GM12801 (cell line): ENCODE measurements around the gene L3MBTL4.

Experiments
- TF ChIP-seq, protein P1 (sequence below): IDR thresholded peaks from one replicate; pipeline ENCODE4 v1.5.1; 2011; ENCODE audit warnings: control low read depth; ENCODE audit not compliant: insufficient read length; ENCODE audit errors: extremely low read depth

L3MBTL4 gene

DNA sequence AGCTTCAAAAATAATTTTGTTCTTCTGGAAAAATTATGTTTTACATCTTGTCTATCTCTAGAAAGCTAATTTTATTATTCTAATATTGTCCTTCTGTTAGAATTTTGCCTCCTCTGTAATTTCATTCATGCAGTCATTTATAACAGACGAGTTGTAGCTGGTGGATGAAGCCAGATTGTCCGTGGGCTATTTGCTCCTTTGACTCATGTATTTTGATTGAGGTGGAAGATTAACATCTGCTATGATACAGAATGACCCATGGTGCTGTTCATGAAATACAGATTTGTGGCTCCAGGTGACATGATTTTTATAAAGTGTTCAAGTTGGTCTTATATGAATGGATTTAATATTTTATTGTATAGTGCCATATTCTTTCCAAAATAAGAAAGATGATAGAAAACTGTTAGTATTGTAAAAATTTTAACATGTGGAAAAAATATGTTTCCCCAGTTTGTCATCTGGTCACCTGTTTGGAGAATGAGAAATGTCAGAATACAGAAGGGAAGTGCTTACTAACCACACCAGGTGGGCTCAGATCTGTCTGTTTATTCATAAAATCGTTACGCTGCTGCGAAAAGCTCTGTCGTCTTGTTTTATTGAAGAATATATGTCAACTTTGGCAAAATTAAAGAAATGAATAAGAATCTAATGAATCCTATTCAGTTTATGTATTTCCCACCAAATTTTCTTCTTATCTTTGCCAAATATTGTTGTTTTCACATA is 20.4 kb upstream of the L3MBTL4 start:
- TF ChIP-seq, protein P1, sequence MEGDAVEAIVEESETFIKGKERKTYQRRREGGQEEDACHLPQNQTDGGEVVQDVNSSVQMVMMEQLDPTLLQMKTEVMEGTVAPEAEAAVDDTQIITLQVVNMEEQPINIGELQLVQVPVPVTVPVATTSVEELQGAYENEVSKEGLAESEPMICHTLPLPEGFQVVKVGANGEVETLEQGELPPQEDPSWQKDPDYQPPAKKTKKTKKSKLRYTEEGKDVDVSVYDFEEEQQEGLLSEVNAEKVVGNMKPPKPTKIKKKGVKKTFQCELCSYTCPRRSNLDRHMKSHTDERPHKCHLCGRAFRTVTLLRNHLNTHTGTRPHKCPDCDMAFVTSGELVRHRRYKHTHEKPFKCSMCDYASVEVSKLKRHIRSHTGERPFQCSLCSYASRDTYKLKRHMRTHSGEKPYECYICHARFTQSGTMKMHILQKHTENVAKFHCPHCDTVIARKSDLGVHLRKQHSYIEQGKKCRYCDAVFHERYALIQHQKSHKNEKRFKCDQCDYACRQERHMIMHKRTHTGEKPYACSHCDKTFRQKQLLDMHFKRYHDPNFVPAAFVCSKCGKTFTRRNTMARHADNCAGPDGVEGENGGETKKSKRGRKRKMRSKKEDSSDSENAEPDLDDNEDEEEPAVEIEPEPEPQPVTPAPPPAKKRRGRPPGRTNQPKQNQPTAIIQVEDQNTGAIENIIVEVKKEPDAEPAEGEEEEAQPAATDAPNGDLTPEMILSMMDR, result no peak

DNA sequence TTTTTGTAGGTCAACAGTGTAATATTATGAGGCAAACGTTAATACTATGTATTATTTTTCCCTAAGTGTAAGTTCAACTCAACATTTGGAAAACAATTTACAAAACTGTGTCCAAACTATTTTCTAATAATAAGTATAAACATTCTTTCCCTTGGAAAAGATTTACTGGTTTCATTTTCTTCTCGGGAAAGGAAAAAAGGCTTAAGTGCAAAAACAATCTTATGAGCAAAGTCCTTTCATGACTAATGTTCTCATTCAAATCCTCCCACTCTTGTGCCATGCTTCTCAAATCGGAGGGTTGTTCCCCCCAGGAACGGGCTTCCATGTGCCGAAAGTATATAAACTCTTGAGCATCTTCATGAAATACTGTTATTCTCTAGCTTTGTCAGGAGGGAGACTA is 19.8 kb upstream of the L3MBTL4 start:
- TF ChIP-seq, protein P1, result no peak

DNA sequence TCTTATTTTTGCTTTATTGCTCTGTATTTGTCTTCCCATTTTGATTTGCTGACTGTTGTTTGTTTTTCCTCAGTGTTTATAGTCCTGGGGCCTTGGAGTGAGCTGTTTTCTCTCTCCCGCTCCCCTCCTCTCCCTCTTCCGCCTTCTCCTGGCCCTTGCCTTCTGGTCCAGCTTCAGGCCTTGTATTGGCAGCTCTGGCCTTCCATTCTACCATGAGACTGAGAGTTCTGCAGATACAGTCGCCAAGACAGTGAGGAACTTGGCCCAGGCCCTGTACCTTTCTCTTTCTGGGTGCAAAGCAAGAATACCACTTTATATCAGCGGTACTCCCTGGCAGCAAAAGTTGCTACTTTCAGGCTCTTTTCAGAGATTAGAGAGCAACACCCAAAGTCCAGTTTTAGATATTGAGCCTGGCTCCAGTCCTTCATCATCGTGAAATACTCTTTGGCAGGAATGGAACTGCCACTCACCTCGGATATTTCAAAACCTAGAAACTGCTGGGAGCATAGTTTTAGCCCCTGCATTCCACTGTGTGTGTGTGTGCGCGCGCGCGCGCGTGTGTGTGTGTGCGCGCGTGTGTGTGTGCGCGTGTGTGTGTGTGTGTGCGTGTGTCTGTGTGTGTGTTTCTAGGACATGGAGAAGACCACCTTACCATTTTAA is 17.1 kb upstream of the L3MBTL4 start:
- TF ChIP-seq, protein P1, result no peak

GRCh38 chr18:6428851-6429395 is 14.2 kb upstream of the L3MBTL4 start:
- TF ChIP-seq, protein P1, result no peak

GRCh38 chr18:6427286-6427685 is 12.6 kb upstream of the L3MBTL4 start:
- TF ChIP-seq, protein P1, result no peak

GRCh38 chr18:6423289-6423688 is 8.6 kb upstream of the L3MBTL4 start:
- TF ChIP-seq, protein P1, result no peak

- TF ChIP-seq, protein P1, result no peak
Measured at GRCh38 chr18:6414118-6414722, 491 bp downstream of the L3MBTL4 start.
